Activated T-cell treated with anti-CD3 and anti-CD28 coated beads for 1 hour (primary cell): Measurements from ENCODE around the gene NDUFS5.
"Not testable (repeated sequence)": the region's sequence is repeated elsewhere in the genome, so short reads cannot be mapped to it uniquely, and the experiment has no call there.

Experiments used
- DNase-seq: peaks from one replicate; pipeline ENCODE4 v3.0.0-alpha.2; 2020; ENCODE audit warnings: low read depth

NDUFS5 gene

DNA sequence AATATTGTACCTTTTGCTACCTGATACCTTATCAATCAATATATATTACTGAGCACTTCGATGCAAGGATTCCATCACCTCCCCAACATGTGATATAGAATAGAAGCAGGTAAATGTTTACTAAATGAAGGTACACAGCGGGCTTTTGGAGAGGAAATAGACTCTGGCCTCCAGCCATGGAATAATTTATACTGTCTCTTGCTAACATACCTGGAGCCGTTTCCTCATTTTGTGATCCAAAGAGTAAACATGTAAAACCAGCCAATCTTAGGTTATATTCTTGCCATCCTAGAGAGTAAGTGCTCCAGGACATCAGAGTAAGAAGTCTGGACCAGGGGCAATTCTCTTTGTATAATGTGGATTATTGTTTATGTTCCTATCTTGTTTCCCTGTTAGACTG, 39.4 kb downstream of the NDUFS5 start:
- no peak for DNase-seq

DNA sequence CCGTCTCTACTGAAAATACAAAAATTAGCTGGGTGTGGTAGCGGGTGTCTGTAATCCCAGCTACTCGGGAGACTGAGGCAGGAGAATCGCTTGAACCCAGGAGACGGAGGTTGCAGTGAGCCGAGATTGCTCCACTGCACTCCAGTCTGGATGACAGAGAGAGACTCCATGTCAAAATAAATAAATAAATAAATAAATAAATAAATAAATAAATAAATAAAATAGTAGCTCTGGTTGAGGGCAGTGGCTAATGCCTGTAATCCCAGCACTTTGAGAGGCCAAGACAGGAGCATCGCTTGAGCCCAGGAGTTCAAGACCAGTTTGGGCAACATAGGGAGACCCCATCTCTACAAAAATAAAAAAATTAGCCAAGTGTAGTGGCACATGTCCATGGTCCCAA, 42.1 kb downstream of the NDUFS5 start:
- not testable (repeated sequence) for DNase-seq

DNA sequence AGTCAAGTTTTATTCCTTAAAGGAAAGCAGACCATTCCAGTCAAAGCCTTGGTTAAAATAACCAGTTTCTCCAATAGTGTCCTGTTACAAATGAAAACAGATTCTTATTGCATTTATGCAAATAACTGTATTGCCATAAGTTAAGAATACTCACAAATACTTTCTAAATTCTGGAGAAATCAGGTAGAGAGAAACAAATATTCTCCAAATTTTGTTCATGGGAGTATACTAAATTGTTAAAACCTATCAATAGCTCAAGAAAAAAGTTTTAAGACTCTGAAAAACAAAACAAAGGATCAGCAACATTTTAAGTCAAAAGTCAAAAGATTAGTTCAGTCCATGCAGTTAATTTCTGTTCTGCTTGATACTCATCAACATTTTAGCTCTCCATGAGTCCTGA, 45.4 kb downstream of the NDUFS5 start:
- not testable (repeated sequence) for DNase-seq

DNA sequence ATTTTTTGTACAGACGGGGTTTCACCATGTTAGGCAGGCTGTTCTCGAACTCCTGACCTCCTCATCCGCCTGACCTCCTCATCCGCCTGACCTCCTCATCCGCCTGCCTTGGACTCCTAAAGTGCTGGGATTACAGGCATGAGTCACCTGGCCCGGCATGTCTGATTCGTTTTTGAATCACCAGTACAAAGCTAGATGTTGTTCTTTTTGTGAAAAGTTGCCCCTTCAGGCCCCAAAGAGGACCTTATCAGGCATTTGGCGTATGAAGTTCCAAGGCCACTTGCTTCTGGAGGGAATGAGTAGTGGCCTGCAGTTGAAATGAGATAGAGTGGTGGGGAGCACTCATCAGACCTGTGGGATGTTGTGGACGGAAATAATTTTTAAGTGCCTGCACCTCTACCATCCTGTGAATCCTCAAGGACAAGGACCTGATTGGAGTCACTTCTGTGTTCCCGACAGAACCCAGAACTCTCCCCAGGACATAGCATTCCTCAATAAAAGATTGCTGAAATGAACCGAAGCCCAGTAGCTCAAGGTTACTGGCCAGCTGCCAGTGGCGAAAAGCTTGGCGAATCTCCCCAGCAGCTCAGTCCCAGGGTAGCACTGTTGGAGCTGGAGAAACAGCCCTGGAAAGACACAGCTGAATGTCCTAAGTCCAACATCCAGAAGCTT, 50.1 kb downstream of the NDUFS5 start:
- DNase-seq, result no peak

DNA sequence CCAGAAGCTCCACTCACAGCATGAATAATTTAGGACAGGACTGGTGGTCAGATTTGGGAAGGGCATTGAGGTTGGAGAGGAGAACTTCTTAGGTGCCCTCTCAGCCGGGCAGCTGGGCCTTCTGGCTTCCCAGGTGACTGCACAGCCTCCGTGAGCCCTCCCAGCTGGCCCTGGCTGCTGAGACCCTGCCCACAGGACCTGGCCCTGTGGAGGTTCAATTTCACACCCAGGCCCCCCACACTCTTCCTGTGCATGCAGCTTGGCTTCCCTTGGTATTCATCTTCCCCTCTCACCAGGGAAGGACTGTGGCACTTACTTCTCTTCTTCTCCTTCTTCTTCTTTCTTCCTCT, 50.6 kb downstream of the NDUFS5 start:
- DNase-seq, result no peak

DNA sequence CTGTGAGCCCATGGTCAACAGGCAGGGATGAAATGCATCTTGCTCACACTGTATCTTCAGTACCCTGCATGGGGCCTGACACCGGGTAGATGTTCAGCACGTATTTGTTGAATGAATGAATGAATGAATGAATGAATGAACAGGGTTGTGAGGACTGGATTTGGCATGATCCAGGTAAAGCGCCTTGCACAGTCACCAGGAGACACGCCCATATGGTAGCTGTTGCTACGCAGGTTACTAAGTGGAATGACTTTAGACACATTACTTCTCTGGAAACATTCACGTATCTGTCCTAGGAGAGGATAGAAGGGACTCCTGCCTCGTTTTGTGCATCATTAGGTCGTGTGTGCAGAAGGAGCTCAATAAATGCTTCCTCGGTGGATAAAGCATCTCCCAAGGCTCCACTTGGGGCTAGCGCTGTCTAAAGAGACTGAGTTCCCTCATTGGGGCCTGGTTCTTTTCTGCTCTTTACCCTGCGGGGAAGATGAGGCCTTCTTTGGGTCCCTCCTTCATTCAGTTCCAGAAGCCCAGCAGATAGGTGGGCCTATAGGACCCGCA, 54.2 kb downstream of the NDUFS5 start:
- no peak for DNase-seq

DNA sequence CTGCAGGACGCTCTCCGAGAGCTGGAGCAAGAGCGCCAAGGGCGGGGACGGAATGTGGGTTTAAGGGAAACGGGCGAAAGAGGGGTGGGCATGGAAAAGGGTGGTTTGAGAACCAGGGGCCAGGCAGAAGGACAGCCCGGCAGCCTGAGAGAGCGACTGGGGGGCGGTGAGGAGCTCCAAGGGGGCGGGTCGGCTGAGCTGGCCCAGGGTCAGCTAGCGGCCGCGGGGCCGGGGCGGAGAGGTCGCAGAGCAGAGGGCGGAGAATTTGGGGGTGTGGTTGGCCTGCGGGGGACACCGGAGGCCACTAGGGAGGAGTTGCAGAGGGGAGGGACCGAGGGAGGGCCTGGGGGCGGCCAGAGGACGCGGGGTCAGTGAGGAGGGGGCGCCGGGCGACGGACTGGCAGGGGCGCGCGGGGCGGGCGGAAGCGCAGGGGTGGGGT, 54.7 kb downstream of the NDUFS5 start:
- DNase-seq, result no peak

DNA sequence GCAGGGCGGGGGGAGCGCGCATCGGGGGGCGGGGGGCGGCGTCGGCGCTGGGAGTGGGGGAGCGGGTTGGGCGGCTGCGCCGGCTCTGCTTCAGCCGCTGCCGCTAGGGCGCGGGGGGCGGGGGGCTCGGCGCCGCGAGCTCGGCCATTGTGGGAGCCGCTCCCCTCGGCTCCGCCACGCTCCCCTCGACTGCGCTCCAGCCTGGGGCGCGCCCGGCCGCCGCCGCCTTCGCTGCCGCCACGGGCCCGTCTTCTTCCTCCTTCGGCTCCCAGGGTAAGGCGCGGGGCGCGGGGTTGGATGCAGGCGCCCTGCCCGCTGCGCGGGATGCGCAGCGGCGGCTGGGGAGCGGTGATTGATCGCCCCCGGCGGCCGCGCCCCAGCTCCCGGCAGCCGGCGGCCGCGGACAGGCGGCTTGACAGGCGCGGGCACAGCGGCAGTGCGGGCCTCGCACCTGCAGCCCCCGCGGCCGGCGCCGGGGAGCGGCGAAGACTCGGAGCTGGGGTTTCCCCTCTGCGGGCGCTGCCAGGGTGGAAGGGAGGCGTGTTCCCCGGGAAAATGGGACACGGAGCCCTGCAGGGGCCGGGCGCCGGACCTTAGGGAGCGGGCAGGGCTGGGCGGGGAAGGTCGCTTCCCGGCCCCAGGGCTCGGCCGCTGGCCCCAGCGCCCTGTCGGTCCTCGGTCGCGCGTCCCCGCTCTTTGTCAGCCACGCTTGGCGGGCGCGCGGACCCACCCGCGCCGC, 55.3 kb downstream of the NDUFS5 start:
- DNase-seq, result no peak

DNA sequence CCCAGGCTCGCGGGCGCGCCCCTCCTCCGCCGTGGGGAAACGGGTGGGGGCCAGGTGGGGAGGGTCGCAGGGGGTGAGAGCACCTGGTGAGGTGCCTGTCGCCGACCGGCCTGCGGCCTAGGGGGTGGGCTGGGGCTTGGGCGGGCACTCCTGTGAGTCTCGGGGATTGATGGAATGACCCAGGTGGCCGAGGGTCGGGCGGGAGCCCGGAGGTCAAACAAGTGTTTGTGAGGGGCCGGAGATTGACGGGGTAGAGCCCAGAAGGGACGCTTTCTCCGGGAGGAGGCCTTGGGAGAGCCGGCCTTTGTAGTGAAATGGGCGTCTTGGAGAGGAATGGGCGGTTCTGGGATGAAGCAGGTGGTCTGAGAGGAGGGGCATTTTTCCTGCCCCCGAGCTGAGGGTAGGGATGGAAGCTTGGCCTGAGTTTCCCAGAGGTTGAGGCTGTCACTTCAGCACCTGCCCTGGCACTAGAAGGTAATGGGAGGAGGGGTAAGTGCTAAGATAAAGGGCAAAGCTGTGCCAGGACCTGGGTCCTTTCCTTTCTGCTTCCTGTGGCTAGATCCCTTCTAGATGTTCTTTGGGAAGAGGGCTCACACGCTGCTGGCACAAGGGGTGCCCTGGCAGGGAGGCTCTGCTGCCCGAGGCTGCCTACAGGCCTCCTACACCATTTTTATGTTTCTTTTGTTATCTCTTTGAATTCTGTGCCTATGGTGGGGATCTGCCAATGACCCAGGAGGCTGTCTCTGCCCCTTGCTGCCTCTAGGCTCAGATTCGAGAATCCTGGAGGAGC, 56.1 kb downstream of the NDUFS5 start:
- no peak for DNase-seq

DNA sequence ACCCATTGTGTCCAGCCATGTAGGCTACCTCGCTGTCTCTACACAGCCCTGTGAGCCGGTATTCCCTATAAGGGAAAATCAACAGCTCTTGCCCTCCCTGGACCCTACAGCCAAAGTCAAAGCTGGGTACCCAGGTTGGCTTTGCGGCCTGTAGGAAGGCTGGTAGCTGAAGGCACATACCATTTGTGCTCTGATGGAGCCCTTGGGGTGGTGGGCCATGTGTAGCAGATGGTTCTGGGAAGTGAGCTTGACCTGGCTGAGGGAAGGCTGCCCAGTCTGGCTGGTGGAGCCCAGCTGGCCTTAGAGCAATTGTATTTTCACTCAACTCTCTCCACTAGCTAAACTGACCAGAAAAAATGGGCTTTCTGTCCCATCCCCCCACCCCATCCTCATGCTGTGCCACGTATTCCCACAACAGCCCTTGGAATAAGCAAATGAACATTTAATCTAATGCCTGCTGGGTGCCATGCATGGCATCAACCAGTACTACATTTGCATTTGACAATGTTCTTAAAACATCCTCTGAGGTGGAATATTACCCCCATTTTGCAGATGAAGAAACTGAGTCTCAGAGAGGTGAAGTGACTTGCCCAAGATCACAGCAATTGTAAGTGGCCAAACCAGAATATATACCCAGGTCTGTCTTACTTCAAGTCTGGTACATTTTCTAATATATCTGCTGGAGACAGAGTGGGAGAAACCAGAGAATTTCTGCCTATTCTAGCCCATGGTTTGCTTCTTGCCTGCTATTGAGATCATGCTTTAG, 56.8 kb downstream of the NDUFS5 start:
- DNase-seq, result no peak

DNA sequence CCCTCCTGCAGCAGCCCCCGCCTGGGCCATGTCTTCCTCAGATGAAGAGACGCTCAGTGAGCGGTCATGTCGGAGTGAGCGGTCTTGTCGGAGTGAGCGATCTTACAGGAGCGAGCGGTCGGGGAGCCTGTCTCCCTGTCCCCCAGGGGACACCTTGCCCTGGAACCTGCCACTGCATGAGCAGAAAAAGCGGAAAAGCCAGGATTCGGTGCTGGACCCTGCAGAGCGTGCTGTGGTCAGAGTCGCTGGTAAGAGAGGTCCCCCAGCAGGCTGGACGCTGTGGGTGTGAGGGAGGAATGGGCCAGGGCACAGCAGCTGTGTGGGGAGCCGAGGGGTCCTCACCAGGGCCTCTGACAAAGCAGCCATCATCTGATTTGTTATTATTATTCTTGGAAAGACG, 58.0 kb downstream of the NDUFS5 start:
- no peak for DNase-seq
